Islet of Langerhans (tissue), 1 donor: ENCODE measurements around the gene GNG12.

Source experiments
- FAIRE-seq: peaks from one replicate; lab custom pipeline; 2011; peaks lifted over from hg19 to GRCh38; lab: Jason Lieb, UNC

GNG12 gene

DNA sequence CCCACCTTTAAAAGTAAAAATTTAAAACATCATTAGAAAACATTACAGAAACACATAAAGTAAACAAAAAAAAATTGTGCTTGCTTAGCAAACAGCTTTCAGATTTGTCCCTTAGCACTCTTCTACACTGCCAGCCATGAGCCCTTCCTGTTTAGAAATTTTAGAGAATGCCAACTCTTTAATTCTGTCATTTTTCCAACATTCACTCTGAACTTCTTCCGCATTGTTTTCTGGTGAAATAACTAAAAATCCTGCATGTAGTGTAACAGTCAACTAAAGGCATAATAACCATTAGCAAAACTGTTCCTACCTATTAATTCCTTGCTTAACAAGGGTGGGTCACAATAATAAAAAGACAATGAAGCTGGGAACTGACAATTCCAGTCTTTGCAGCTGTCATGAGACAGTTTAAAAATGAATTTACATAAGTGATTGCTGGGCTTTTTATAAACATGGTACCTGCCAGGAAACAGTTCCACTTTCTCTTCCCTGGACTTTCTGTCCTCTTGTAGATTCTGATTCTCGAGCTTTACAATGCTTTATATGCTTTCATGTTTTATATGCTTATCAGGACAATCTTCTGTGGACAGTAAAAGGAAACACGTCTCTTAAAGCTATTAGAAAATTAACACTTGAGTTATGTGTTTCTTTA lies 19.0 kb downstream of the GNG12 start:
- FAIRE-seq = peak; percentile 78

GRCh38 chr1:67812226-67812625 lies 21.0 kb downstream of the GNG12 start:
- FAIRE-seq = no peak

DNA sequence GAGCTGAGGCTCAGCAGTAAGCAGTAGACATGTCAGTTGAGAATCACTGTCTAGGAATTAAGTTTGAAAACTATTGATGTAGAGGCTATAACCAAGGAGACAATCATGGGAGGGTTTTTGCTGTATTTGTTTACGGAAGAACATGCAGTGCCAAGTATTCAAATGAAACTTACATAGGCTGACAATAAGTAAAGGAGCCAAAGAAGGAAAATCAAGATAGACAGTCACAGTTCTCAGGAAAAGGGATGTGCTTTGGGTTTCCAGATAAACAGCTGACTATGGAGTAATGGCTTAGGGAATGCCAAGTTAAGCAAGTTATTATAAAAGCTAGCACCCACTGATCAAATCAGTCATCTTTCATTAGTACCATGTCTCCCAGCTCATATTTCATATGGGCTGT lies 21.5 kb downstream of the GNG12 start:
- no peak for FAIRE-seq

GRCh38 chr1:67809887-67810286 lies 23.4 kb downstream of the GNG12 start:
- FAIRE-seq = no peak

- peak; percentile 33 for FAIRE-seq
Observed at GRCh38 chr1:67807282-67807681, 26.0 kb downstream of the GNG12 start.

DNA sequence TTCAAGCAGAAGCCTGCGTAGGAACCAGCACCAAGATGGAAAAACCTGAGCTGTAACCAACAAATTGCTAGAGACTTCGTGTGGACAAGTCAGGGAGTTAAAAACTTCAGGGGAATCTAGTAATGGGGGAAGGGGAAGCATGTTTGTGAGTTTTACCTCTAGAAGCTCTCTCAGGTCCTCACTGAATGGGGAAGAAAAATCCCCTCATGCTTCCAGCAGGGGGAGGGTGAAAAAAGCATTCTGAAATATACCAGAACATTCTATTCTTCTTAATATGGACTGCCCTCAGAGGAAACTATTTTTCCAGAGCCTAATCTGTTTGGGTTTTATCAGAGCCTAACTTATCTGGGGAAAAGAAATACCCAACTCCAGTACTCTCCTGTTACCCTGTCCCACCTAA lies 28.6 kb downstream of the GNG12 start:
- no peak for FAIRE-seq

- FAIRE-seq = no peak
Observed at GRCh38 chr1:67803380-67804279, 29.6 kb downstream of the GNG12 start.

GRCh38 chr1:67802565-67802964 lies 30.7 kb downstream of the GNG12 start:
- no peak for FAIRE-seq

DNA sequence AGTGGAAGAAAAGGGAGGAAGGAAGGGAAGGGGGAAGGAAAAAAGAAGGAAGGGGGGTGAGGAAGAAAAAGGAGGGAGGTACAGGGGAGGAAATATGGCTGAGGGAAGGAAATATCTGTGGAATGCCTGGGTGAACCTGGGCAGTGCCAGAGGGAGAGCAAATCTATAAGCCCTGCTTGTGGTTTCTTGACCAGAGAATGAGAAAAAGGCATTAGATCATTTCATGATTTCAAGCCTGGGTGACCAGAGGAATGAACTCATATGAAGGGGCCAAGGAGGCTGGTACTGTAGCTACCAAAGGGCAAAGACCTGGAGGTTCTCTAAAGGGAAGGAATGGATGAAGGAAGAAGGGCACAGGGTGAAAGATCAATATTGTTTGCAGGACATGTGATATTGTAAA lies 31.4 kb downstream of the GNG12 start:
- no peak for FAIRE-seq

GRCh38 chr1:67795179-67795912 lies 37.9 kb downstream of the GNG12 start:
- no peak for FAIRE-seq

DNA sequence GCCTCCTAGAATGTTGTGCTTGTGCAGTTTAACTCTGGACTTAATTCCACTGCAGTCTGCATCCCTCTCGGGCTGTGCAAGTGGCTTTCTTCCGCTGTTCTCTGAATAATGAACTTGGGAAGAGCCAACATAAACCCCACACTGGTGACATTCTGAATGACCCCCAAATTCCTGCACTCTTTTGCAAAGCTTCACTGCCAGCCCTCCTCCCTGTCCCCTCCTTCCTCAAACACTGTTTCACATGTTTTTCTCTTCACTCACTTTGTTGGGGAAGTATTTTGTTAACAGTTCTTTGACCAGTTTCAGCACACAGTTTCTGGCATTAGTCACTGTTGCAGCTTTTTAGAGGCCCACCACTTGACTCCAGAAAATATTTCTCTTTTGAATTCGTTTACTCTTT lies 39.7 kb downstream of the GNG12 start:
- no peak for FAIRE-seq

DNA sequence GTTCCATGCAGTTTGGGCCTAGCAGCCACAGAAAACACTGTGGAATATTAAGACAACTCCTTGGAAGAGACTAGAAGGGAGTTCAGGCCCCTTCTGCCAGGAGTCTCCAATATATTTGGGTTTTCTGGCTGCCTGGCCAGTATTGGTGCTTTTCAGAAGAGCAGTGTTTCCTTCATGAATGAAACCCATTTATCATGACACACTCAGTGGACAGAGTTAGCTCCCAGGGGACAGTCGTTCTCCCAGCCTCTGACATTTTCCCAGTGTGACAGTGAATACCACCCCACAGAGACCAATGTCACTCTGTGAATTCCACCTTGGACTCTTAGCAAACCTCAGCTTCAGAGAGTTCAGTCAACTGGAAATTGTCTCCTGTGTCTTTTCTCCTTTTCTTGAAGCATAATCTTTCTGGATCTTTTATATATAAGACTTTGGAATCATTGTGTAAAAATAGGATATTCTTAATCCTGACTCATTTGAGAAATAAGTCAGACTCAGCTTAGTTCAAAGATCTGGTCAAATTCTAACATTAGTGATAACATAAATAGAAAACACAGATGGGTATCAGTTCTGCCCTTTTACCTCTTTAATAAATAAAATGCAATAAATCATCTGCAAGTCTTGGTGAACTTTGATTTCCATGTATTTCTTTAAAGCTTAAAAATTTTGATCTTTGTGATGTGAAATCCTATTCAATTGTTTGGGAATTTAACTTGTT lies 40.4 kb downstream of the GNG12 start:
- FAIRE-seq = no peak

GRCh38 chr1:67792103-67792502 lies 41.2 kb downstream of the GNG12 start:
- FAIRE-seq = no peak

DNA sequence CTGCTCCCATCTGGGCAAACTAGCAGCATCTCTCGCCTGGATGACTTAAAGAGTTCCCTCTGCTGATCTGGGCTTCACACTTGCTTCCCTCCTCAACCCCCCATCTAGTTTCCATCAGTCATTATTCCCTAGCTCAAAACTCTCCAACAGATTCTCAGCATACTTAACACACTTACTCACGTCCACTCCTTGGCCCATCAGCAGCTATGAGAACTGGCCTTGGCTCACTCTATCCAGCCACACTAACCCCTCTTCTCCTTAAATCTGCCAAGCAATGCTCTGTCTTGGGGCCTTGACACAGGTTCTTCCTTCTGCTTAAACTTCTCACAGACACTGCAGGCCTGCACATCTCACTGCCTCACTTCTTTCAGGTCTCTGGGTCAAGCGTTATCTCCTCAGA lies 41.6 kb downstream of the GNG12 start:
- FAIRE-seq = no peak

DNA sequence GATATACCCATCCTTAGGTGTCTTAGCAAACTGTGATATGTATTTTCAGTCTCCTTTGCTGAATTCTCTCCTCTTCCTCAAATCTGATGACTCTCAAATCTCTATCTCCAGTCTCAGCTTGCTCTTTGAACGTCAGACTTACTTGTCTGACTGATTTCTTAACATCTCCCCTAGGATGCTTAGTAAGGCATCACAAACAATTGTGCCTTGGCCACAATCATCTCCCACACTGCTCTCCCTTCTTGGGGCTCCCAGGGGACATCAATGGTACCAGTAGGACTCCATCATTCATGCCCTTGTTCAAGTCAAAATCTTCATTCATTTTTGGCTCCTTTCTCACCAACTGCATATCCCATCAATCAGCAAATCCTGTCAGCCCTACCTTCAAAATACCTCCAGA lies 42.0 kb downstream of the GNG12 start:
- FAIRE-seq = no peak

- FAIRE-seq = no peak
Observed at GRCh38 chr1:67790201-67790692, 43.0 kb downstream of the GNG12 start.

DNA sequence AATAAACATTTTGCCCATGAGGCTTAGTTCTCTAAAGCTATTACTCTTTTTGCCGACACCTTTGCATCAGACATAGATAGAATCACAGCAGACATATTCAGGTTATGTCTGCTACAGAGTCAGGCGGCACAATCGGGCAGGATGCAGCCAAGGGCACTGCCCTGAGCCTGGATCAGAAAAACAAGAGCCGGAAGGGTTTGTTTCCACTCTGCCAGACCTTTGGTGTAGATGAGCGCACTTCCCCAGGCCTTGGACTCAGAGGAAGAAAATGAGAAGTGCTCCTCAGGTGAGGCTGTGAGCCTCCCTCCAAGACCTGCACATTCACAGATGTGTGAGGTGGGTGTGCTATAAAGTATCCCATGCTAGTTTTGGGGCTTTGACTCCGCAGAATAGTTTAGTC lies 43.7 kb downstream of the GNG12 start:
- FAIRE-seq = no peak

GRCh38 chr1:67788904-67789303 lies 44.4 kb downstream of the GNG12 start:
- no peak for FAIRE-seq

- FAIRE-seq = no peak
Observed at GRCh38 chr1:67788238-67788790, 45.0 kb downstream of the GNG12 start.

- no peak for FAIRE-seq
Observed at GRCh38 chr1:67787746-67788145, 45.5 kb downstream of the GNG12 start.

DNA sequence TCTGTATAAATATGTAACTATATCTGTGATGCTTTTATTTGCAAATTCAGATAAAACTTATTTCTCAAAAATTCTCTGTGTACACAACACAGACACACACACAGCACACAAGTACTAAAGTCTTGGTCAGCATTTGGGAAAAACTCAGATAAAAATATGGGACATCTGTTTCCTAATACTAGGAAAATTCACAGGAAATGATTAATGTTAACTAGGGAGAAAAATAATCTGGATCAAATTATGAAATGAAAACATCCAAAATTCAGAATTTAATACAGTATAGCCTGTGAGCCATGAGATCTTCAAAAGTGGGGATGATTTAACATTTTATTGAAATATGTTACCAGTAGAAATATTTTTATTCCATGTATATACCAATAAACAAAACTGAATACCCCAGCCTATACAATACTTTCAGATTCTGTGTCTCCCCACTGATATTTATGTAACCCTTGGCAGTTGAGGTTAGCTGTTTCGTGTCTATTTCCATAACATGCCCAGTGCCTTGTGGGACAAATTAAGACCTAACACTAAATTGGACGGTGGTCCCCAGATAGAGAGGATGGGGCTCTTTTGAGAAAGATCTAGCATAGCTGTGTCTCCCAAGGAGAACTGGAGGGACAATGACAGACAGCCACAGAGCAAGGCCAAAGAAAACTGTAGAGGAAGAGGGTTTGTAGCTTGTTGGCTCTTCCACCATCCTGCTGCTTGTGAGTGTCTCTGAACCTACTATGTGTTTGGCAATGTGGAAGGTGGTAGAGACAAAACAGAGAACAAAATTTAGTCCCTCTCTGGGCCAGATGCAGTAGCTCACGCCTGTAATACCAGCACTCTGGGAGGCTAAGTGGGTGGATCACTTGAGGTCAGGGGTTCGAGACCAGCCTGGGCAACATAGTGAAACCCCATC lies 47.2 kb downstream of the GNG12 start:
- FAIRE-seq = no peak
